Measurements from ENCODE around the gene ZNF383.
"Not testable (repeated sequence)": the region's sequence is repeated elsewhere in the genome, so short reads cannot be mapped to it uniquely, and the experiment has no call there.

Gene ZNF383

GRCh38 chr19:37217775-37218591 is at the start of gene ZNF383:
Gene ZNF383 (plus strand): TSS chr19:37218214. CDS start chr19:37230454, 12,240 bp downstream.
- DNase-seq (ENCODE audit: insufficient read length, low spot score), result peak; percentile 68
- FAIRE-seq, result peak; percentile 84

GRCh38 chr19:37172368-37173366 is 45.3 kb upstream of the ZNF383 start, which contains the start of gene ZNF585A:
Gene ZNF585A (minus strand): TSS chr19:37172695. CDS start chr19:37169910, 2,785 bp downstream.
- DNase-seq (ENCODE audit: insufficient read length, low spot score) (peak; percentile 60), FAIRE-seq (peak; percentile 99)

- not testable (repeated sequence) for DNase-seq (ENCODE audit: insufficient read length, low spot score); FAIRE-seq
These were observed 31.9 kb upstream of the ZNF383 start for GRCh38 chr19:37186071-37186470.

- not testable (repeated sequence) for FAIRE-seq
These were observed 22.8 kb upstream of the ZNF383 start for GRCh38 chr19:37195248-37195647.

GRCh38 chr19:37197115-37197514 is 20.9 kb upstream of the ZNF383 start:
- not testable (repeated sequence) for FAIRE-seq; DNase-seq (ENCODE audit: insufficient read length, low spot score)

More at GRCh38 chr19:37195248-37195647, 22.8 kb upstream of the ZNF383 start:
- DNase-seq (ENCODE audit: insufficient read length, low spot score), result not testable (repeated sequence)

GRCh38 chr19:37197768-37198167 is 20.2 kb upstream of the ZNF383 start:
- FAIRE-seq (no peak), DNase-seq (ENCODE audit: insufficient read length, low spot score) (no peak)

- FAIRE-seq, result no peak
- no peak for DNase-seq (ENCODE audit: insufficient read length, low spot score)
These were observed 587 bp upstream of the ZNF383 start for GRCh38 chr19:37217480-37217774.

- no peak for DNase-seq (ENCODE audit: insufficient read length, low spot score)
- FAIRE-seq, result no peak
These were observed 550 bp downstream of the ZNF383 start for GRCh38 chr19:37218592-37218935.

GRCh38 chr19:37220383-37220782 is 2.4 kb downstream of the ZNF383 start:
- DNase-seq (ENCODE audit: insufficient read length, low spot score) (no peak), FAIRE-seq (no peak)

- FAIRE-seq (no peak), DNase-seq (ENCODE audit: insufficient read length, low spot score) (no peak)
These were observed 3.1 kb downstream of the ZNF383 start for GRCh38 chr19:37221136-37221535.

GRCh38 chr19:37226248-37226647 is 8.2 kb downstream of the ZNF383 start:
- FAIRE-seq (no peak), DNase-seq (ENCODE audit: insufficient read length, low spot score) (no peak)

GRCh38 chr19:37227996-37228395 is 10.0 kb downstream of the ZNF383 start:
- DNase-seq (ENCODE audit: insufficient read length, low spot score) (no peak), FAIRE-seq (no peak)

- DNase-seq (ENCODE audit: insufficient read length, low spot score) (no peak), FAIRE-seq (no peak)
These were observed 25.2 kb downstream of the ZNF383 start for GRCh38 chr19:37243206-37243632.

- FAIRE-seq, result no peak
- DNase-seq (ENCODE audit: insufficient read length, low spot score), result peak; percentile 6
These were observed 33.6 kb downstream of the ZNF383 start for GRCh38 chr19:37251308-37252229.

GRCh38 chr19:37263028-37263427 is 45.0 kb downstream of the ZNF383 start:
- not testable (repeated sequence) for DNase-seq (ENCODE audit: insufficient read length, low spot score); FAIRE-seq

GRCh38 chr19:37267005-37267404 is 49.0 kb downstream of the ZNF383 start:
- not testable (repeated sequence) for FAIRE-seq

GRCh38 chr19:37267755-37268154 is 49.7 kb downstream of the ZNF383 start:
- not testable (repeated sequence) for FAIRE-seq; DNase-seq (ENCODE audit: insufficient read length, low spot score)

More at GRCh38 chr19:37267005-37267404, 49.0 kb downstream of the ZNF383 start:
- not testable (repeated sequence) for DNase-seq (ENCODE audit: insufficient read length, low spot score)

GRCh38 chr19:37280656-37281055 is 62.6 kb downstream of the ZNF383 start:
- DNase-seq (ENCODE audit: insufficient read length, low spot score); FAIRE-seq: not testable (repeated sequence)

GRCh38 chr19:37284020-37284419 is 66.0 kb downstream of the ZNF383 start:
- not testable (repeated sequence) for FAIRE-seq; DNase-seq (ENCODE audit: insufficient read length, low spot score)

GRCh38 chr19:37289229-37289628 is 71.2 kb downstream of the ZNF383 start:
- not testable (repeated sequence) for DNase-seq (ENCODE audit: insufficient read length, low spot score); FAIRE-seq
